GM12891 (cell line): ENCODE data around the gene ELOVL5.

Experiments used
- POLR2AphosphoS5 ChIP-seq: IDR thresholded peaks from 2 replicates; pipeline ENCODE4 v1.6.1; 2011; ENCODE audit warnings: low read depth, low read length, control low read depth
- TAF1 ChIP-seq: IDR thresholded peaks from 2 replicates; pipeline ENCODE4 v1.6.1; 2011; ENCODE audit warnings: low read depth, low read length, control low read depth

GRCh38 chr6:53263917-53264316, 84.8 kb downstream of the ELOVL5 start:
- TF ChIP-seq TAF1 (no peak), POLR2AphosphoS5 (no peak)
